H1 (cell line): ENCODE results near the gene CCNY. TPM values are rescaled to one million over a fixed set of nuclear protein-coding genes. Genes with fewer than 3 reads are reported as not detected.

Experiments
- GTF2F1 ChIP-seq: IDR thresholded peaks from 2 replicates; pipeline ENCODE4 v1.6.1; 2012; ENCODE audit warnings: low read depth, low read length, improper control_type of control experiment, borderline replicate concordance
- NANOG ChIP-seq: IDR thresholded peaks from 2 replicates; pipeline ENCODE4 v1.6.1; 2011; ENCODE audit warnings: low read length, low read depth, mild to moderate bottlenecking, inconsistent platforms; ENCODE audit not compliant: insufficient read depth, poor library complexity, severe bottlenecking
- ZNF274 ChIP-seq: IDR thresholded peaks from 2 replicates; pipeline ENCODE4 v1.7.0; 2012; ENCODE audit warnings: low read length, borderline replicate concordance; ENCODE audit errors: extremely low read depth
- polyA plus RNA-seq, 7 experiments: library from polyadenylated mRNA; depleted of rRNA in 3 of 7; stranded (reverse) in 5 of 7; unstranded in 2 of 7; fragments of >200 nt in 5 of 7; fragments of 200-250 nt in 2 of 7; gene quantifications; 1 replicate in 5 of 7; 2 replicates in 1 of 7; 4 replicates in 1 of 7; pipeline versions ENCODE4 v1.2.1 to v1.2.3, GENCODE V29; 2011 to 2013; ENCODE audit warnings: missing spikeins in 2 of 7, mixed read lengths in 2 of 7
- total RNA-seq: library from RNA; stranded (reverse); fragmentation: NEBNext Ultra II Directional; extraction: Animal tissue kit (Norgen Biotek cat#: 25700); gene quantifications from 2 replicates; pipeline ENCODE4 v1.2.1, GENCODE V29; 2021

The CCNY gene
- total and polyA plus RNA-seq, 2 of the 8 experiments (the other 6 are each of a cell fraction or from before 2014, with no cell fraction given): 25.3 to 68.2 TPM

DNA sequence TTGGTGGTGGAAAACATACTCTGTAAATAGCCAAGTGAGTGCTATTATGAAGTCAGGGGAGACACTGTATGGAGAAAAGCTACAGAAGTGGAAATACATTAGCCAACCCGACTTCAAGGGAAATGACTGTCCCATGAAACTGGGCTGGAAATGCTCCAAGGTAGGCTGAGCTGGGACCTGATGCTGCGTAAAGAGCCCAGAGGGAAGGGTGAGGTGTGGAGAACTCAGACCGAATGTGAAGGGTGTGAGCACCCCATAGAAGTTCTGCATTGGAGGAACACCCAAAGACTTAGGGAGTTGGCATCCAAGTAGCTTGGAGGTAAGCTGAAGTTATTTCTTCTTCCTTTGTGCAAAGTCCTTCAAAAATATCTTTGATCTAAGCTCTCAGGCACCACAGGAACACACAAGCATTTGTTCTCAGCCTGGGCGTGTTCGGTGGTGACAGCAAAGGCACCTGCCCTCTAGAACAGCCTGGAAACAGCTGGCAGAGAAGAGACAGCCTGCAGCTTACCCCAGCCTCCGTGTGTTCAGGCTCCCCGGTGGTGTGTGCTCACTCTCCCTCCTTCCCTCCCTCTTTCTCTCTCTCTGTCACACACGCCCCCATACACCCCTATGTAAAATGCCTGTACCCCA is 249.7 kb downstream of the CCNY start (continued):
- TF ChIP-seq ZNF274 (no peak), NANOG (no peak), GTF2F1 (no peak)
